Subcutaneous abdominal adipose tissue (tissue), 5 donors: ENCODE data around the gene DMXL2.

Source experiments
- H3K27ac ChIP-seq: one replicate; pipeline ENCODE4 v1.7.0; 2013; ENCODE audit warnings: low read depth, mild to moderate bottlenecking, inconsistent platforms, low read length, moderate library complexity
- H3K27me3 ChIP-seq, 5 donors: one replicate each; pipeline ENCODE4 v1.7.0; 2013; ENCODE audit warnings: low read length in 5 of 5, inconsistent platforms in 1 of 5; ENCODE audit not compliant: control insufficient read depth in 5 of 5, insufficient read depth in 4 of 5
- H3K36me3 ChIP-seq, 5 donors: one replicate each; pipeline ENCODE4 v1.7.0; 2013; ENCODE audit warnings: low read length in 5 of 5; ENCODE audit not compliant: control insufficient read depth in 5 of 5, insufficient read depth in 5 of 5
- H3K4me1 ChIP-seq, 5 donors: one replicate each; pipeline ENCODE4 v1.7.0; 2013; ENCODE audit warnings: low read length in 5 of 5, mild to moderate bottlenecking in 3 of 5, moderate library complexity in 1 of 5; ENCODE audit not compliant: control insufficient read depth in 5 of 5, insufficient read depth in 5 of 5
- H3K4me3 ChIP-seq, 5 donors: one replicate each; pipeline ENCODE4 v1.7.0; 2013; ENCODE audit warnings: low read length in 5 of 5, low read depth in 1 of 5
- H3K9ac ChIP-seq, 5 donors: one replicate each; pipeline ENCODE4 v1.7.0; 2013; ENCODE audit warnings: low read length in 5 of 5, mild to moderate bottlenecking in 4 of 5, moderate library complexity in 3 of 5
- H3K9me3 ChIP-seq, 5 donors: one replicate each; pipeline ENCODE4 v1.7.0; 2013; ENCODE audit warnings: low read length in 5 of 5; ENCODE audit not compliant: control insufficient read depth in 5 of 5
- donor health status: healthy.
- donor health status: healthy.
- donor health status: healthy.
- donor health status: healthy.
- donor health status: healthy.

DMXL2 gene

GRCh38 chr15:51403072-51403878 is 219.3 kb downstream of the DMXL2 start:
- Histone ChIP-seq H3K36me3 (peaks cover 0 to 22% (median 3%) of the 10 kb centered on the region in 5 donors), H3K9me3 (no peaks in the 10 kb centered on the region), H3K4me1 (no peaks in the 10 kb centered on the region), H3K4me3 (no peak overlapping the region), H3K27me3 (no peaks in the 10 kb centered on the region), H3K27ac (no peak overlapping the region), H3K9ac (no peak overlapping the region)

GRCh38 chr15:51401872-51402517 is 220.6 kb downstream of the DMXL2 start:
- Histone ChIP-seq H3K27me3 (no peaks in the 10 kb centered on the region), H3K4me3 (no peak overlapping the region), H3K4me1 (no peaks in the 10 kb centered on the region), H3K27ac (no peak overlapping the region), H3K9me3 (no peaks in the 10 kb centered on the region), H3K36me3 (peaks cover 0 to 20% (median 3%) of the 10 kb centered on the region in 5 donors), H3K9ac (no peak overlapping the region)

- no peaks in the 10 kb centered on the region for H3K9me3 ChIP-seq
- no peak overlapping the region for H3K4me3 ChIP-seq
- H3K4me1 ChIP-seq: no peaks in the 10 kb centered on the region
- no peak overlapping the region for H3K27ac ChIP-seq
- no peaks in the 10 kb centered on the region for H3K27me3 ChIP-seq
- no peak overlapping the region for H3K9ac ChIP-seq
- peaks cover 0 to 20% (median 3%) of the 10 kb centered on the region in 5 donors for H3K36me3 ChIP-seq
Observed at GRCh38 chr15:51401051-51401780, 221.4 kb downstream of the DMXL2 start.

GRCh38 chr15:51398626-51399025 is 223.9 kb downstream of the DMXL2 start:
- Histone ChIP-seq H3K4me3 (no peak overlapping the region), H3K9me3 (no peaks in the 10 kb centered on the region), H3K27me3 (no peaks in the 10 kb centered on the region), H3K27ac (no peak overlapping the region), H3K36me3 (peaks cover 0 to 18% (median 0%) of the 10 kb centered on the region in 5 donors), H3K4me1 (no peaks in the 10 kb centered on the region), H3K9ac (no peak overlapping the region)
